Fibroblast of the conjunctiva (primary cell): ENCODE results near the gene SLC6A6.

Experiments used
- DNase-seq: peaks from one replicate; pipeline ENCODE4 v3.0.0-alpha.2; 2010; ENCODE audit warnings: low read depth

The SLC6A6 gene

GRCh38 chr3:14488286-14489041, 86.1 kb downstream of the SLC6A6 start:
- no peak for DNase-seq

DNA sequence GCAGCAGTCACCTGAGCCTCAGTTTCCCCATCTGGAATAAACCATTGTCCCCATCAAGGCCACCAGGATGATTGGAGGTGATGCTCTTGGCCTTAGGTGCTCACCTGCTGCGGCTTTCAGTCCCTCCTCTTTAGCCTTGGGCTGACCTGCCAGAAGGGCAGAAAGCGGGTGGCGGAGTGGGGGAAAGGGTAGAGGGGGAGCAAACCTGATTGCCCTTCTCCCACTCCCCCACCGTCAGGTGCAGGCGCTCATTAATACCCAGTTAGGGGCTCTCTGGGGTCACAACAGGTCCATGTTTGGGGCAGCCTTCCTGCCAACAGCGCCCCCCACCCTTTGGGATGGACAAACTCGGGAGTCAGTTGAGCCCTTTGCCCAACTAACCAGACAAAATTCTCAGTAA, 87.2 kb downstream of the SLC6A6 start:
- no peak for DNase-seq

GRCh38 chr3:14490255-14490654, 87.8 kb downstream of the SLC6A6 start:
- no peak for DNase-seq

- DNase-seq: no peak
These were observed 88.4 kb downstream of the SLC6A6 start for GRCh38 chr3:14490831-14491230.

GRCh38 chr3:14491396-14492190, 89.2 kb downstream of the SLC6A6 start:
- no peak for DNase-seq

GRCh38 chr3:14492948-14493881, 90.8 kb downstream of the SLC6A6 start:
- DNase-seq: no peak

DNA sequence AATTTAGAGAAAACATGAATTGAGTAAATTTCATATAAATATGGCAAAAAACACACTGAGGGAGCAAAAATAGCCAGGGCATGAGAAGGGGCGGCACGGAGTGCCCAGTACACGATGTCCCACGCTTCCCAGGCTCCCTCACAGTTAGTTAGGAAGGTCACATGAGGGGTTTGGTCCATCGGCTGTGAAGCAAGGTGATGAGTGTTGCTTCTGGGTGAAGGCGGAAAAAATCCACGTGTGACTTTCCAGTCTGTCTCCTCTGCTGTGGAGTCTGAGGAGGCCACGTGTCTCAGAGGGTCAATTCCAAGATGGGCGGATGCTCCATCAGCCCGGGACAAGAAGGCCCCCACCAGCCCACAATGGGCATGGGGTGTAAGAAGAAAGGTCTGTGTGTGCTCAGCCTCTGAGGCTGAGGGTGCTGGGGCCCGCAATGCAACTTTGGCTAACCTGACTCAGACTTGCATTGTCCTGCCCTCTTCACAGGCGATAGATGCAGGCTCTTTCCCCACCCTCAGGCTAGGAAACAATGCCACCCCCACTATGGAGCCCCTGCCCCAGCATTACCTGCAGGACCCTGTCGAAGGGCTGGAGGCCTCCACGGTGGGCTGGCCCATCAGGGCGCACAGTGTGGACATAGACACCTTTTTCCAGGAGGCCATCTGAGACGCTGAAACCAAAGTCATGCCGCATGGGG, 92.0 kb downstream of the SLC6A6 start:
- DNase-seq: no peak

DNA sequence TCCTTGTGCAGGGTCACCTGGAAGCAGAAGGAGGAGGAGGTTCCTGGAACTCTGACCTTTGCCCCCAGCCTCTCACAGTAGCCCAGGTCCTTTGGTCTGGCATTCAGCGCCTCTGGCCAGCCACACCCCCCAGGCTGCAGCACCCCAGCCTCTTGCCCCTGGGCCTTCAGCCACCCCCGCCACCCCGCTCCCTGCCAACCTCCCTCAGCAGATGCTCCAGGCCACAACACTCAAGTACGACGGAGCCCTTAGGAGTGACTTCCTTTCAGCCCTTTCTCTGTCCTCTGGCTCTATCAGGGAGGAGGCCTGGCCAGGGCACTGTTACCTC, 92.5 kb downstream of the SLC6A6 start:
- DNase-seq: no peak

DNA sequence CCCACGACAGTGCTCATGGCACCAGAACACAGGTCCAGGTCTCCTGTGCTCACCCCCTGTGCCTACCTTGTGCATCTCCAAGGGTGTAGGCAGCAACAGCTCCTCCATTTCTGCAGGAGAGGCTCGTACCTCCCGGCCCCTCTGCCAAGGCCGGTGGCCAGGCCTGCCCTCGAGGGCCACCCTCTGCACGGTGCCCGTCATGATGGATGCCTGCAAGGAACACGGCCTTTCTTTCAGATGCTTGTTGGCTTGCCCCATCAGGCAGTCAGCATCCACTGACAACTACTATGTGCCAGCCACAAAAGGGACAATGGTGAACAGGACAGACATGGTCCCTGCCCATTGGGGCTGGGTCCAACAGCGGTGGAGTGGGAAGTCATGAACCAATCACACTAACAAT, 93.9 kb downstream of the SLC6A6 start:
- no peak for DNase-seq

- no peak for DNase-seq
These were observed 94.9 kb downstream of the SLC6A6 start for GRCh38 chr3:14497321-14497720.

- DNase-seq: no peak
These were observed 100.1 kb downstream of the SLC6A6 start for GRCh38 chr3:14502472-14502871.

DNA sequence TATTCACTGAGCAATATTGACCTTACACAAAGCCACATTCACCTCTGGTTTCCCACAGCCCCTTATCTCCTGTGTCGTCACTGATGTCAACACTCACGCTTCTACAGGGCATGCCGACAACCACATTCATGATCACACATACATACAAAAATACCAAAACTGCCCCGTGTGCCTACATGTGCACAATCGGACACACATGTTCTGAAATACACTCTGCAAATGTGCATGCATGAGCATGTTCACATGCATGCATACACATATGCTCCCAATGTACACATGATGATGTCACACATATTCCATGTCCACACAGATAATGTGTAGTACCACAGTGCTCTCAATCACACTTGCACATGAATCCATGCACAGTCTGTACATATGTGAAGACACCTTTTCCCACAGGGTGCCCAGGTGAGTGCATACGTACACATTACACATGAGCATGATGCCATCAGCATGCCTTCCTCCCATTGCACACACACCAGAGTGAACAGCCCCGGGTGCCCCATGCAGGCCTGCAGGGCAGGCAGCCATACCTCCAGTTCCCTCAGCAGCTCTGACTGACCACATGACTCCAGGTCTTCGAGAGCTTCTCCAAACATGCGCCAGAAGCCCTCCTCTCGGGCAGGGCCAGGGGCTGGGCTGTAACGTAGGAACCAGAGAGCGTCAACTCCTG, 100.8 kb downstream of the SLC6A6 start:
- no peak for DNase-seq

DNA sequence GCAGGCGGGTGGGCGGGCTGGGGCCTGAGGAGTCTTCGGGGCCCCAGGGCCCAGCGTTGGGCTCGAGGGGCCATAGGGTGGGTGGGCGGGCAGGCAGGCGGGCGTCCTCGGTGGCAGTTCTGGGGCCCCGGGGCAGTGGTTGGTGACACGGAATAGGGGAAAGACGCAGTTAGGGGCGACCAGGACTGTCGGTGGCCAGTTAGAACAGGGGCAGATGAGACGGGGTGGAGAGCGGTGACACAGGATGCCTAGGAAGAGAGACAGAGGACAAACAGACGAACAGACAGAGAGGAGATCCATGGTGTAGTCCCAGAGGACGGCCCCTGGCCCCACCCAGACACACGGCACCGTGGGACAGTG, 101.3 kb downstream of the SLC6A6 start:
- DNase-seq: no peak

GRCh38 chr3:14505001-14505802, 102.8 kb downstream of the SLC6A6 start:
- DNase-seq: no peak

GRCh38 chr3:14505803-14506500, 103.5 kb downstream of the SLC6A6 start:
- no peak for DNase-seq

DNA sequence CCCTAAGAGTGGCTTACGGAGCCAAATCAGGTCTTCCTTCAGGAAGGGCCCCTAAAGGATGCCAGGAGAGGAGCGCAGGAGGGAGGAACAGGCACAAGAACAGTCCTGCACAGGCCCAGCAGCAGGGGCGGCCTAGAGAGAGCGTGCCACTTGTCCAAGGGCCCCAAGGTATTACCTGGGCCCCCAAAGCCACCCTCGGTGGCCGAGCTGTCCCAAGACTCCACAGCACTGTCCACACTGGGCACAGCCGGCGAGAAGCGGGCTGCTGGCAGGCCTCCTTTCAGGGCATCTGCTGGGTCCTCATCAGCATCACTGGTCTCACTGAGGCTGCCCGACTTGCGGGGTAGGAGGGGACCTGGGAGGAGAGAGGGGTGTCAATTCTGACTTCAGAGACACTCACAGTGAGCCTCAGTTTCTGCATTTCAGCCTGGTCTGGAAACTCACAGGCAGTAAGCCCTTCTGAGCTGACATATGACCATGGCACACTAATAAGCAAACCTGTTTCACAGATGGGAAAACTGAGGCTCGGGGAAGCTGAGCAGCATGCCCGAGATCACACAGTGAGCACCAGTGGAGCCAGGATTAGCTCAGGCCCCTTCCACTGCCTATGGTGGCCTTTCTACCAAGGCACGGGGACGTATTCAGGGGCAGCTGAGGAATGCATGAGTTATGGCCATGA, 104.4 kb downstream of the SLC6A6 start:
- no peak for DNase-seq

- DNase-seq: no peak
These were observed 104.9 kb downstream of the SLC6A6 start for GRCh38 chr3:14507305-14507741.

GRCh38 chr3:14507757-14508504, 105.5 kb downstream of the SLC6A6 start:
- DNase-seq: no peak

GRCh38 chr3:14508505-14508819, 106.1 kb downstream of the SLC6A6 start:
- no peak for DNase-seq
